ENCODE data around the gene DET1.

- no peak for TF ChIP-seq CTCF (IDR thresholded peaks at IDR 0.05)
- no peak for TF ChIP-seq POLR2A (IDR thresholded peaks at IDR 0.05; ENCODE audit: low read depth)
- TF ChIP-seq EP300 (IDR thresholded peaks at IDR 0.05) = no peak
Observed at GRCh38 chr15:88571852-88572259, 25.4 kb upstream of the DET1 start.
